CD4-positive, alpha-beta T cell treated with Interferon alpha-2 for 1 hour (primary cell): Measurements from ENCODE around the gene ANKLE1.
A peak's percentile ranks its signal among the peaks of the same experiment; 100 is the strongest.
"Not testable (repeated sequence)": the region's sequence is repeated elsewhere in the genome, so short reads cannot be mapped to it uniquely, and the experiment has no call there.

Experiments used
- DNase-seq, 2 donors: peaks; one replicate each; pipeline ENCODE4 v3.0.0-alpha.2; 2020 to 2022

The ANKLE1 gene

DNA sequence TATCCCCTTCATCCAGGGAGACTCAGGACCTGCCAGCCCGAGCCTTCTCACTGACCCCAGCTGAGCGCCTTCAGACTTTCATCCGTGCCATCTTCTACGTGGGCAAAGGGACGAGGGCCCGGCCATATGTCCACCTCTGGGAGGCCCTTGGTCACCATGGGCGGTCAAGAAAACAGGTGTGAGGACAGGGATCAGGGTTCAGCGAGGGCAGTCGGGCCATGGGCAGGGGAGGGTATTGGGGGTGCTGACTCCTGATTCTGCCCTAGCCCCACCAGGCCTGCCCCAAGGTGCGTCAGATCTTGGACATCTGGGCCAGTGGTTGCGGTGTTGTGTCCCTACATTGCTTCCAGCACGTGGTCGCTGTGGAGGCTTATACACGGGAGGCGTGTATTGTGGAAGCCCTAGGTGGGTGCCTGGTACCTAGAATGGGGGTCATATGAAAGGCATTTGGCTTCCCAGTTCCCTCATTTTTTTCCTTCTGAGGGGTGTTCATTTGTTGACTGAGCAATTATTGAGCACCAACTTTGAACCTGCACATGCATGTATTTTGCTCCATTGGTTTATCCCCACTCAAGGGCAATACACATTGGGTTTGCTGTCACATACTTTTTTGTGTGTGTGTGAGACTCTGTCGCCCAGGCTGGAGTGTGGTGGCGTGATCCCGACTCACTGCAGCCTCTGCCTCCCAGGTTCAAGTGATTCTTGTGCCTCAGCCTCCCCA lies 3.9 kb downstream of the ANKLE1 start:
- no peak for DNase-seq

DNA sequence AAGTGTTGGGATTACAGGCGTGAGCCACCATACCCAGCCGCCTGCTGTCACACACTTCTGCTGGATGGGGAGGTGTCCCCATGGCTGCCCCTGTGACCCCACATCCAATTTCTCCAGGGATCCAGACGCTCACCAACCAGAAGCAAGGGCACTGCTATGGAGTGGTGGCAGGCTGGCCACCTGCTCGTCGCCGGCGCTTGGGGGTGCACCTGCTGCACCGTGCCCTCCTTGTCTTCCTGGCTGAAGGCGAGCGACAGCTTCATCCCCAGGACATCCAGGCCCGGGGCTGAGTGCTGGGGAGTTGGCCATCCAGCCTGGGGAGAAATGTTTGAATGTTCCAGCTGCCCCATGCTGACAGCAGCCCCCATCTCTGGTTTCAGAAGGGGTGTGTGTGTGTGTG lies 4.6 kb downstream of the ANKLE1 start:
- no peak for DNase-seq

DNA sequence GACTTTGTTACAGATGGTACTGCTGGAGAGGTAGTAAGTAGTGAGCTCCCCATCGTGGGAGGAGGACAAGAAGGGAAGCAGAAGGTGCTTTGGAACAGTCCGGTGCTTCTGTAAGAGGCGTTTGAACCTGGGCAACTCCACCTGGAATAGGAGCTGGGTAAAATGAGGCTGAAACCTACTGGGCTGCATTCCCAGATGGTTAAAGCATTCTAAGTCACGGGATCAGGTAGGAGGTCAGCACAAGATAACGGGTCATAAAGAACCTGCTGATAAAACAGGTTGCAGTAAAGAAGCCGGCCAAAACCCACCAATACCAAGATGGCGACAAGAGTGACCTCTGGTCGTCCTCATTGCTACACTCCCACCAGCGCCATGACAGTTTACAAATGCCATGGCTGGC lies 5.1 kb downstream of the ANKLE1 start:
- DNase-seq, result no peak

DNA sequence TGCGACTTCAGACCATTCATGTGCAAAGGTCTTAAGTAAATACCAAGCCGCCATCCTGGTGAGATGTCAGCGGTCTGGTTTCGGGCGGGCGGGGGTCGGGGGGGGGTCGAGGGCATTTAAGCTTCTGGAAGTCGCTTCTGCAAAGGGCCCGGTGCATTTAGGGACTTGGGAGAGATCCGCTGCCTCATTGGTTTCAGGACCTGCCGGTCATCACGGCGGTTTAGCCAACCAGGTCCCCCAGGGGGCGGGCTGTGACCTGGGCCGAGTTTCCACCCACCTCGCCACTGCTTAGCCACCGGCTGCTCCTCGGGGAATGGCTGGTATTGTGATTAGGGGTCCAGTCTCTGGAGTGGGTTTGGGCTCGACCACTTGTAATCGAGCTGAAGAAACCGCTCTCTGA lies 7.8 kb downstream of the ANKLE1 start:
- DNase-seq, result peak; percentile 37 to 53

DNA sequence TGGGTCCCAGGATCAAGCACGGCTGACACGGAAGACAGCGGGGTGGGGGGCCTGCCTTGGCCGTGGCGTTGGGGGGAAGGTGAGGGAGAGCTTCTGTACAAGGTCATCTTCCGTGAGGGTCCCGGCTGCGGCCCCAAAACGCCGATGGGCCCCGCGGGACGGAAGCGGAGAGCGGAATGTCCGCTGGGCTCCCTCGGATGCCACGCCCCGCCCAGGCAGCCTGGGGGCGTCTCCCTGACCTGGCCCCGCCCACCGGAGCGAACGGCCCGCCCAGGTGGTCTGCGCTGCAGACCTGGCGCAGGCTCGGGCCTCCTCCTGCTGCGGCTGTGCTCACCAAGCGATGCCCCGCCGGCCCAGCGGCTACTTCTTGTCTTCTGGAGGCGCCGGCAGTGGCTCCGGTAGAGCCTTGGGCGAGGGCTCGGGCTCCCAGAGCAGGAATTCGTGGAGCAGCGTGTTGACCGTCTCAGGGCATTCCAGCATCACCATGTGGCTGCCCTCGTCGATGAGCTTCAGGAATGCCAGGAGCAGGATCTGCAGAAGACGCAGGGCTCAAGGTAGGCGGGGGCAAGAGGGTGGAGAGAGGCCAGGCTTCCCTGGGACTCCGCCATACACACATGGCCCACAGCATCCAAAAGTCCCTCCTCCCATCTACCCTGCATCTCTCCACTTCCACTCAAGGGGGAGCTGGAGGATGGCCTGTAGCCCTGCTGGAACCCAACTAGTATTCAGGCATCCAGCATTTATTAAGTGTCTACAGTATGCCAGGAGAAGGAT lies 10.8 kb downstream of the ANKLE1 start:
- peak; percentile 80 to 87 for DNase-seq

DNA sequence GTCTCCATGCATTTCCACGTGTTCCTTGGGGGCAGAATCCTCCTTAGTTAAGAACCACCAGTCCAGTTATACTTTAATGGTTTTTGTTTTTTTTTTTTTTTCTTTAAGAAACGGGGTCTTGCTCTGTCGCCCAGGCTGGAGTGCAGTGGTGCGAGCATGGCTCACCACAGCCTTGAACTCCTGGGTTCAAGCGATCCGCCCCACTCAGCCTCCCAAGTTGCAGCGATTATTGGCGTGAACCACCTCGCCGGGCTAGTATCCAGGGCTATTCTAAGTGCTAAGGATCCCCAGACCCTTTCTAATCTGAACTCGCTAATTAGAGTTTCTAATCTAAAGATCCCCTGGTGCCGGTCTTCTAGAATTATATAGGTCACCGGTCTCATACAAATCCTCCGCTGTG lies 11.9 kb downstream of the ANKLE1 start:
- DNase-seq, result no peak

DNA sequence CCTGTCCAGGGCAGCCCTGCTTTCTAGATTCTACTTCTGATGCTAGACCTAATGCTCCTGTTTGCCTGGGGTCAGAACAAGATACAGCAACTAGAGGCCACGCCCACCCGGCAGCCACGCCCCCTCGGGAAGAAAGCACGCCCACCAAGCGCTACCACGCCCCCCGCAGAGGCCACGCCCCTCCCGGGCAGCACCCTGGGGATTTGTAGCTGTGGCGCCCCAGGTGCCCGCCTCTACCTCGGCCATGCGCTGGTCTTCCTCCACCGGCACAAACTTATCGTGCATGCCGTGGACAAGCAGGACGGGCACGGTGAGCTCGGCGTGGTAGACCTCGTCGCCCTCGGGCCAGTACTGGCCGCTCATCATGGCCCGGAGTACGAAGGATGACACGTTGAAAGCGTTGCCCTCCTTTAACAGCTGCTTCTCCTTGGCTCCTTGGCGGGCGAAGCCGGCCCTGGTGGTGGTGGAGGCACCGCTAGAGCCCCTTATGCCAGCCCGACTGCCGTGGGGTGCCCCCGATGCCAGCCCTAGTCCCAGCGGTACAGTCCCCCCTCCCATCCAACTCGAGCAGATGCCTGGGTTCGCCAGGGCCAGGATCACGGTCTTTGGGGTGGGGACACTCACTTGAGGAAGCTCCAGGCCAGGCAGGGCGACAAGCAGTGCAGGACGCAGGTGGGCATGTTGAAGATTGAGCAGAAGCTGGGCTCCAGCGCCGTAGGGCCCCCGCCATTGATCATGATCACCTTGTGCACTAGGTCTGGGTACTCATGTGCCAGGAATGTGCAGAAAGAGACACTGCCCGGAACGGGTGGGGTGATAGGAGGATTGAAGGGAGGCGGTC lies 12.6 kb downstream of the ANKLE1 start:
- peak; percentile 37 to 60 for DNase-seq

DNA sequence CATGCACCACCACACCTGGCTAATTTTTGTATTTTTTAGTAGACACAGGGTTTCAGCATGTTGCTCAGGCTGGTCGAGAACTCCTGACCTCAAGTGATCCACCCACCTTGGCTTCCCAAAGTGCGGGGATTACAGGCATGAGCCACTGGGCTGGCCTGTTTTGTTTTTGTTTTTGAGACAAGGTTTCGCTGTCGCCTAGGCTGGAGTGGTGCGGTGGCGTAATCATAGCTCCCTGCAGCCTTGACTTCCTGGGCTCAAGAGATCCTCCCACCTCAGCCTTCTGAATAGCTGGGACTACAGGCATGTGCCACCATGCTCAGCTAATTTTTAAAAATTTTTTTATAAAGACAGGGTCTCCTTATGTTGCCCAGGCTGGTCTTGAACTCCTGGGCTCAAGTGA lies 13.8 kb downstream of the ANKLE1 start:
- DNase-seq, result not testable (repeated sequence)

DNA sequence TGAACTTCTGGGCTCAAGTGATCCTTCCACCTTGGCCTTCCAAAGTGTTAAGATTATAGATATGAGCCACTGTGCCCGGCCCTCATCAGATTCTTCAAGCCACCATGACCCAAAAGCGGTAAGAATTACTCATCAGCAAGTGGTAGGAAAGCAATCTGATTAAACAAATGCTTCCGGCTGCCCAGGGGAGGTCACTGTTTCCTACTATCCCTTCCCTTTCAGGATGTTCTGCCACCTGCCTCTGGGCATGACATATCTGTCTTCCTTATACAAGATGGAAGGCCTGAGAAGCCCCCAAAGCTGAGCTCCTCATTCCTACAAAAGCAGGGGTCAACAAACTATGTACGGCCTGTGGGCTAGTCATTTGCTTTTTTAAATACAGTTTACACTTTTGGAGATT lies 14.6 kb downstream of the ANKLE1 start:
- no peak for DNase-seq

DNA sequence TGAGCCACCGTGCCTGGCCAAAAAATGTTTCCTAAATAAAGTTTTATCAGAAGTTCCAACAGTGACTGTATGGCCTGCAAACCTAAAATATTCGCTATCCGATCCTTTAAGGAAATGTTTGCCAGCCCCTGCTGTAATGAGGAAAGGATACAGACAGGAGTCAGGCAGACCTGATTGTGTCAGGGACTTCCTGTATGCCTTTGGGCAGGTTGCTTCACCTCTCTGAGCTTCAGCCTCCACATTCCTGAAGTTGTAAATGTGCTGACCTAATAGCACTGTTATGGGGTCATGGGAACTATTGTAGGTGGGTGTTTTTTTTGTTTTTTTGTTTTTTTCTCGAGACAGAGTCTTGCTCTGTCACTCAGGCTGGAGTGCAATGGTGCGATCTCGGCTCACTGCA lies 15.3 kb downstream of the ANKLE1 start:
- DNase-seq, result no peak

DNA sequence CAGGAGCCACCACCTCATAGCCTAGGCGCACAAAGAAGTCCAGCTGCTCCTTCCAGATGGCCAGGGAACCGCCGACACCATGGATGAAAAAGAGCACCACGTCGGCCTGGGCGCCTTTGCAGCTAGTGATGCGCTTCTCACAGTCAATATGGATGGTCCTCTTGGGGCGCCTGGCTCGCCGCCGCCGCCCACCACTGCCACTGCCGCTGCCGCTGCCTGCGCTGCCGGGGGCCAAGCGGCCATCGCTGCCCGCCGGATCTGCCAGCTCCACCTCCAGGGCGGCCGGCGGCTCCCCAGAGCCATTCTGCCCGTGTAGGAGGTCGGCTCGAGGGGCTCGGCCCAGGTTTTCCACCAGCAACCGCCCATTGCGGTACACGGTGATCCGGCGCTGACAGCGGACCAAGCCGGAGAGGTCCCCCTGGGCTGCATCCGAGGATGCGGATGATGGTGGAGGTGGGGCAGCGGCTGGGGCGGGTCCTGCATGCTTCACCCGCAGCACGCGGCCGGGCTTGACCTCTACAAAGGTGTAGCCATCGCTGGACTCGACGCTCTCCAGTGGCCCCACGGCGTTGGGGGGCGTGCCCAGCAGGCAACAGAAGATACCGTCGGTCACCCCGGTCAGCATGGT lies 19.4 kb downstream of the ANKLE1 start:
- DNase-seq, result no peak

DNA sequence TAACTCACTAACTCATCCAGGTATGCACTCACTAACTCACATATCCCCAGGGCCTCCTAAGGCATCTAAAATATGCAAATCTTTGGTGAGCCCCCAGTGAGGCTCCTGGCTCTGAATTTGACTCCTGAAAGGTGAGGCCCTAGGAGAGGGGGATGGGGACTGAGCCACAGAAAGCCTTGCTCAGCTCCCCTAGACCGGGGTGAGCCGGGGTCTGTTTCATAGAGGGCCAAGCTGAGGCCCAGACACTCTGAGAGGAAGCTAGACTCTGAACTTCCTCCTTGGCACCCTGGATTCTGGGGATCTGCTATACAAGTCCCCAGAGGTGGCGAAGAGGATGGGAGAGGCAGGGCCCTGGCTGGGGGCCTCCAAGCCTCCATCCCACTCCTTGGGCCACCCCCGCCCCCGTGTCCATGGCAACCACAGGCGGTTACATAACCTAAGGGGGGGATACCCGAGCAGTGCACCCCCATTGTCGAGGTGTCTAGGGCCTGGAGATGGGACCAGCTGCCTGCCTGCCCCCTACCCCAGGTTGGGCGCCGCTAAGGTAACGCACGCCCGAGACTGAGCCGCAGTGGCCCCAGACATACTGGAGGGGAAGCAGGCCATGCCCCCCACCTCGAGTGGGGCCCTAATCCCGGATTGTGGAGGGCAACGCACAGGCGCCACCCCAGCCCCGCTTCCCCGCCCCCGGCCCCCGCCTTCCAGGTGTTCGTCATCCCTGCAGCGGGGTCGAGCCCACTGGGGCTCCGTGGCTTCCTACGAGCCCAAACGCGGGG lies 20.9 kb downstream of the ANKLE1 start:
- peak; percentile 28 to 32 for DNase-seq

DNA sequence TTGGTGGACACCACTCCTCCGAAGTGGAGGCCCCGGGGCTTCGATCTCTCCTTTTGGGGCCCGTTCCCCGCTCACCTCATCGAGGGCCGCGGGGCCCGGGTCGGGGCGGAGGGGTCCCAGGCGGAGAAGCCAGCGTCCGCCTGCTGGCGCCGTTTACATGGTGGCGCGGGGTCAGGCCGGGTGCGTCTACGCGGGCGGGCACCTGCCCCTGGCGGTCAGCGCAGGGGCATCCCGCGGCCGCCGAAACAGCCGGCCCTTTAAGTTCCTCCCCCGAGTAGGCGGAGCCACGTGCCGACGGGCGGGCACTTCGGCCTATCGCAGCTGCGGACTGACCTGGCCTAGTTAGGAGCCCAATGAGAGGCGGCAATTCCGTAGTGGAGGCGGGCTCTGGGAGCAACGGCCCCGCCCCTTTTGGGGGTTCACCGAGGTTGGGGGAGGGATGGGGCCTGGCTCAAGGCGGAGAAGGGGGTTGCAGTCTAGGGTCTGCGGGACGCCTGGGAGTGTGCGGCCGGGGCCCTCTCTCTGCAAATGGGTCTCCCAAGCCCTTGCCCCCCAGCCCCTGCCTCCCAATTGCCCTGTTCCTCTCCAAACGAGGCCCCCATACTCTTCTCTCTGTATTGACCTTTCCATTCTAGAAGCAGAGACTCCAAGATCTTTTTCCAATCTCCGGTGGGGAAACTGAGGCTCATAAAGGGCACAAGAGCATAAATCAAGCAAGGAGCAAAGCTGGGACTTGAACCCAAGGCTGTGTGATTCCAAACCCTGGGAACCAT lies 21.7 kb downstream of the ANKLE1 start, which contains the start of gene ABHD8:
Gene ABHD8 (minus strand): TSS at position 259 of the 773 bp plus-strand sequence. CDS start 1,809 bp downstream, outside the sequence.
- peak; percentile 94 to 95 for DNase-seq

DNA sequence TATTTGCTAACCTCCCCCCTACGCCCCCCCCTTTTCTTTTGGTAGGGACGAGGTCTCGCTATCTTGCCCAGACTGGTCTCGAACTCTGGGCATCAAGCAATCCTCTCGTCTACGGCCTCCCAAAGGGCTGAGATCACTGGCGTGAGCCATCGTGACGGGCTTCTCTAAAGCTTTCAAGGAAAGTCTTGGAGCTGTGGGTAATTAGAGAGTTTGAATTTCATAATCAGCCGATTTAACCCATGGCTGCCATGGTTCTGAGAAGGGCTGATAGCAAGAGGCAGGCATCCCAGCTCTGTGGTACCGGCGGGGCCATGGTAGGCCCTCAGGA lies 22.2 kb downstream of the ANKLE1 start:
- no peak for DNase-seq

DNA sequence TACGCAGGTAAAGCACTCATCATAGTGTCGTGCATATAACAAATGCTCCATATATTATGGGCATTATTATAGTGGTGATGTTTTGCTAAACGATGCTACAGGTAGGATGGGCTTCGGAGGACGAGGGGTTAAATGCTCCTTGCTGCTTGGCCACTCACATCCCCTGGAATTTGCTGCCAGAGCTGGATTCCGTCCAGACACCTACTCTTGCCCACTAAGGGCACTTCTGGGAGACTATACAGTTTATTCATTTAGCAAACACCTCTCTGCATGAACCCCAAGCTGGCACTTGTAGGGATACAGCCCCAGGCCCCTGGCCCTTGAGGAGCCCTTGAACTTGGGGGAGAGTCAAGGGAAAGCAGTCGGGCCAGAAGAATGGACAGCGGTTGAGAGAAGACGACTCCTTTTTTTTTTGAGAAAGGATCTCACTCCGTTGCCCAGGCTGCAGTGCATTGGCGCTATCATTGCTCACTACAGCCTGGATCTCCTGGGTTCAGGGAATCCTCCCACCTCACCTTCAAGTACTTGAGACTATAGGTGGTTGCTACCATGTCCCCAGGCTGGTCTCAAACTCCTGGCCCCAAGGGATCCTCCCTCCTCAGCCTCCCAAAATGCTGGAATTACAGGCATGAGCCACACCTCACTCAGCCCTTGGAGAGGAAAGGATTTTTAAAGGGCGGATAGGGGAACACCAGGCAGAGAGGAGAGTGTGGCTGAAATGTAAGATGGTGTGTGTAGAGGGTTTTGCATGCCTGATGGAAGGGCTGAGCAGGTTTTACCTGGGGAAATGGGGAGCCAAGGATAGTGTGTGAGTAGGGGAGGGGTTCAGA lies 22.9 kb downstream of the ANKLE1 start:
- DNase-seq, result no peak

DNA sequence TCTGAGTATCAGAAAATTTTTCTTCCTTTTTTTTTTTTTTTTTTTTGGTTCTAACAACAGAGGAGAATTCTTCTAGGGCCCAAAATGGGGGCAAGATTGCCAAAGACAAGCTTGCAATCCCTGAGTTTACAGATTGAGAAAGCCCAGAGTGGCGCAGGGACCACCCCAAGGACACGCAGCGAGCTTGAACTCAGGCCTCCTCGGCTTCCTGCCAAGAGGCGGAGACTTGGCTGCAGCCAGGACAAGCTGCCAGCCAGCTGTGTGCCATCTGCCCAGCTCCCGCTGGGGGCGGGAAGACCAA lies 23.5 kb downstream of the ANKLE1 start:
- DNase-seq, result no peak

DNA sequence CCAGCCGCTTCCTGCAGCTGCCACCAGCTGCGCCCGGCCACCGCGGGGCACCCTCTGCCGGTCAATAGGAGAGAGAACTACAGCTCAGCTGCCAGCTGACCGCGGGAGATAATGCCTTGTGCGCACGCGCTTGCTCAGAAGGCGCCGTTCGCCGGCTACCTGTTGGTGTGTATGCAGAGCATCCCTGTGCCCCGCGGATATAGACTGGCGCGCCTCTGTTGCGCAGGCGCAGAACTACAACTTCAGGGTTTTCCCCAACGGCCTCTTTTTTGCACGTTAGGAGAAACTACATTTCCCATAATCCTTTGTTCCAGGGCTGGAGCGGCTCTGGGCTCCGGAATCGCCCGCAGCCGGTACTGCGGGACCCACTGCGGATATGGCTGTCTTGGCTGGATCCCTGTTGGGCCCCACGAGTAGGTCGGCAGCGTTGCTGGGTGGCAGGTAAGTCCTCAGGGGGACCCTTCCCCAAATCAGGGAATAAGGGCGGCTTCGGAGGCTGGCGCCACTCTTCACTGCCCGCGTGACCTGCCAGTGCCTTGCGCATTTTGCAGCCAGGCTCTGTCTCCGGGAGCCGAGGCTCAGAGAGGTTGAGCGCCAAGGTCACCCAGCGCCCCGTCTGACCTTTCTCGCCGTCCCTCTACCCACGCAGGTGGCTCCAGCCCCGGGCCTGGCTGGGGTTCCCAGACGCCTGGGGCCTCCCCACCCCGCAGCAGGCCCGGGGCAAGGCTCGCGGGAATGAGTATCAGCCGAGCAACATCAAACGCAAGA lies 24.0 kb downstream of the ANKLE1 start, which contains the start of gene MRPL34:
Gene MRPL34 (plus strand): TSS at position 356 of the 768 bp plus-strand sequence. CDS start 21 bp downstream, at position 377.
- DNase-seq, result peak; percentile 99

DNA sequence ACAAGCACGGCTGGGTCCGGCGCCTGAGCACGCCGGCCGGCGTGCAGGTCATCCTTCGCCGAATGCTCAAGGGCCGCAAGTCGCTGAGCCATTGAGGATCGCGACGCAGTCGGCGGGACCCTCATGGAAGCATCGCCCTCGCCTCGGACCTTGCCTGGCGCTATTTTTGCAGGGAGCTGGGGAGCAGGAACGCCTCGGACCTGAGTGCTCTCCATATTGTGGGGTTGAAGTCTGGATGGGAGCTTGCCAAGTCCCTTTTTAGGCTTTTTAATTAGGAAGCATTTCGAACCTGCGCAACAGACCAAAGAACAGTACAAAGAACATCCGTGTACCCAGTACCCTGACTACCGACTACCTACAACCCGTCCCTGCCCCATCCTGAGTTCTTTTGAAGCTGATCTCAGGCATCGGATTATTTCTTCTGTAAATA lies 24.6 kb downstream of the ANKLE1 start:
- DNase-seq, result no peak

DNA sequence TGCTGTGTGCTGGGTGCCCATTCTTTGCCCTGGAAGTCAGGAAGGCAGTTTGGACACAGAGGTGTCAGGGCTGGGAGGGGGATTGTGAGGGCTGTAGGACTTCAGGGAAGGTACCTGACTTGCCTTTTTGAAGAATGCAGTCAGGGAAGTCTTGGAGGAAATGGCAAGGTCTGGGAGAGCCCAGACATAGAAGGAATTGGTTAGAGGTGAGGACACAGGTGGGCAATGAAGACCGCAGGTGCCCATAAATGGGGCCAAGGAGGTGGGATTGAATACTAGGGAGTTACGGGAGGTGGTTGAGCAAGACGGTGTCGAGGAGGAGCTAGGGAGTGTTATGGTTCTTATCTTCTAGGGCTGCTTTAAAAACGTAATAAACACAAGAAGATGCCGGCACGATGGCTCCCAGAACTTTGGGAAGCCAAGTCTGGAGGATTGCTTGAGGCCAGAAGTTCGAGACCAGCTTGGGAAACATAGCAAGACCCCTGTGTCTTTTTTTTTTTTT lies 26.2 kb downstream of the ANKLE1 start:
- DNase-seq, result no peak
